Gastrocnemius medialis (tissue), 4 donors: ENCODE data around the gene CES2. TPM values are rescaled to one million over a fixed set of nuclear protein-coding genes. Genes with fewer than 3 reads are reported as not detected.

ENCODE experiments used
- ATAC-seq, 2 donors: fragments of 150-250 bp; one replicate each; pipeline ENCODE4 v1.9.1; 2016
- DNase-seq, 2 donors: peaks; one replicate each; pipeline ENCODE4 v3.0.0-alpha.2; 2019
- H3K27ac ChIP-seq, 4 donors: fragments of 200-600 bp; sonication (generic); 1 replicate in 1 of 4; 2 replicates in 3 of 4; pipeline ENCODE4 v1.5.1; 2016 to 2018; ENCODE audit warnings: mild to moderate bottlenecking in 2 of 4, moderate library complexity in 1 of 4
- H3K27me3 ChIP-seq, 3 donors: fragments of 200-600 bp; sonication (generic) in 2 of 3; 1 replicate in 1 of 3; 2 replicates in 2 of 3; pipeline versions ENCODE4 v1.5.1 to v1.6.0; 2016 to 2019; ENCODE audit warnings: mild to moderate bottlenecking in 1 of 3, moderate library complexity in 1 of 3
- H3K36me3 ChIP-seq, 2 donors: fragments of 200-600 bp; sonication (generic) in 1 of 2; one replicate each; pipeline ENCODE4 v1.5.1; 2017 to 2018
- H3K4me1 ChIP-seq, 2 donors: fragments of 200-600 bp; sonication (generic) in 1 of 2; one replicate each; pipeline ENCODE4 v1.5.1; 2016 to 2017; ENCODE audit warnings: mild to moderate bottlenecking in 2 of 2
- H3K4me3 ChIP-seq, 4 donors: fragments of 200-600 bp; sonication (generic) in 3 of 4; 1 replicate in 1 of 4; 2 replicates in 3 of 4; pipeline ENCODE4 v1.5.1; 2016 to 2019; ENCODE audit warnings: mild to moderate bottlenecking in 2 of 4
- H3K9me3 ChIP-seq, 3 donors: fragments of 200-600 bp; sonication (generic) in 2 of 3; 1 replicate in 1 of 3; 2 replicates in 2 of 3; pipeline ENCODE4 v1.5.1; 2016 to 2019
- CTCF ChIP-seq, 5 experiments: fragments of 450-650 bp in 3 of 5; fragments of 200-600 bp in 2 of 5; sonication (generic) in 2 of 5; IDR thresholded peaks in 4 of 5; conservative IDR thresholded peaks in 1 of 5; 1 replicate in 4 of 5; 2 replicates in 1 of 5; pipeline ENCODE4 v1.5.1; 2016 to 2019; ENCODE audit warnings: antibody characterized with exemption in 5 of 5, mild to moderate bottlenecking in 3 of 5, moderate library complexity in 3 of 5
- POLR2A ChIP-seq, 2 donors: fragments of 450-650 bp; IDR thresholded peaks; one replicate each; pipeline ENCODE4 v1.6.1; 2017; ENCODE audit warnings: antibody characterized with exemption in 2 of 2, mild to moderate bottlenecking in 2 of 2, moderate library complexity in 2 of 2
- in situ Hi-C, 4 donors: fragments of 200-750 bp; cut with MboI; loops; one replicate each; pipeline versions ENCODE4 v1.15.0 to v1.8.0; 2017; ENCODE audit warnings: low sequenced_read_pairs in 4 of 4
- intact Hi-C: fragments of 100-400 bp; cut with DNase I; formaldehyde crosslinking; loops from one replicate; pipeline ENCODE4 v1.15.1; 2023; ENCODE audit warnings: low total_unique reads
- total RNA-seq, 4 donors: library from RNA; depleted of rRNA; stranded (reverse); fragments of >200 nt; gene quantifications; one replicate each; pipeline versions ENCODE4 v1.1.0 to v1.2.3, GENCODE V29; 2016

The CES2 gene
- total RNA-seq, 4 donors from 2014 or later = 25.6 to 48.2 (median 37.7) TPM

GRCh38 chr16:66950971-66951790 lies 15.9 kb downstream of the CES2 start:
- Histone ChIP-seq H3K27me3 (no peaks in the 10 kb centered on the region), H3K36me3 (no peaks in the 10 kb centered on the region), H3K4me1 (peaks cover 41 to 57% of the 10 kb centered on the region in 2 donors), H3K9me3 (no peaks in the 10 kb centered on the region), H3K27ac (peak overlapping the region; percentile 97 to 99 (median 97)), H3K4me3 (peak overlapping the region in 1 of 4 donors; percentile 90)
- ATAC-seq (peak; percentile 12 to 14), DNase-seq (peak; percentile 65 to 87)
- intact Hi-C loops (loop anchor here (2.0 kb wide), 1 partner anchor 212 kb away; no protein-coding TSS in a partner anchor), in situ Hi-C loops (no loop called here)
- peak; percentile 23 to 52 for TF ChIP-seq POLR2A (IDR thresholded peaks at IDR 0.05)
- TF ChIP-seq CTCF (IDR thresholded peaks at IDR 0.05 in 4 of 5, conservative IDR thresholded peaks at IDR 0.05 in 1 of 5) = no peak

- TF ChIP-seq POLR2A (IDR thresholded peaks at IDR 0.05) = no peak
- TF ChIP-seq CTCF (IDR thresholded peaks at IDR 0.05 in 4 of 5, conservative IDR thresholded peaks at IDR 0.05 in 1 of 5) = no peak
- ATAC-seq (no peak), DNase-seq (no peak)
- Histone ChIP-seq H3K27ac (peak overlapping the region; percentile 97 to 99 (median 97)), H3K9me3 (no peaks in the 10 kb centered on the region), H3K36me3 (no peaks in the 10 kb centered on the region), H3K27me3 (no peaks in the 10 kb centered on the region), H3K4me1 (peaks cover 48 to 49% of the 10 kb centered on the region in 2 donors), H3K4me3 (peak overlapping the region in 1 of 4 donors; percentile 12)
- in situ Hi-C loops = no loop called here
- intact Hi-C loops = no loop called here
Measured at GRCh38 chr16:66952430-66953110, 17.3 kb downstream of the CES2 start.

GRCh38 chr16:66953462-66954096 lies 18.3 kb downstream of the CES2 start:
- H3K27ac ChIP-seq = peak overlapping the region; percentile 97 to 99 (median 97)
- in situ Hi-C loops = no loop called here
- ATAC-seq = peak; percentile 19 to 38

More at GRCh38 chr16:66953462-66954096, 18.3 kb downstream of the CES2 start:
- intact Hi-C loops = no loop called here
- no peak for TF ChIP-seq POLR2A (IDR thresholded peaks at IDR 0.05)
- TF ChIP-seq CTCF (IDR thresholded peaks at IDR 0.05 in 4 of 5, conservative IDR thresholded peaks at IDR 0.05 in 1 of 5) = no peak
- no peaks in the 10 kb centered on the region for H3K27me3 ChIP-seq
- no peak overlapping the region for H3K4me3 ChIP-seq
- peaks cover 49 to 51% of the 10 kb centered on the region in 2 donors for H3K4me1 ChIP-seq
- peak in 1 of 2 donors; percentile 67 for DNase-seq
- H3K9me3 ChIP-seq = no peaks in the 10 kb centered on the region
- H3K36me3 ChIP-seq = no peaks in the 10 kb centered on the region
